Parietal lobe (tissue), 1 donor: ENCODE measurements around the gene LGI1. TPM values are rescaled to one million over a fixed set of nuclear protein-coding genes. Genes with fewer than 3 reads are reported as not detected.

Source experiments
- total RNA-seq: library from RNA; depleted of rRNA; stranded (reverse); fragments of >200 nt; gene quantifications from one replicate; pipeline ENCODE4 v1.2.3, GENCODE V29; 2014

LGI1 gene
- 60.7 TPM for total RNA-seq

GRCh38 chr10:93757801-93758507, at the start of gene LGI1:
Gene LGI1 (plus strand): TSS chr10:93757936. CDS start chr10:93758145, 209 bp downstream.

Other genes starting within 250 kb of the LGI1 start
- gene FFAR4, start 191.3 kb upstream of the LGI1 start, total RNA-seq = not detected
- 5.6 TPM for gene RBP4, start 156.7 kb upstream of the LGI1 start, total RNA-seq
- gene PDE6C, start 145.4 kb upstream of the LGI1 start, total RNA-seq = not detected
- 61.0 TPM for gene FRA10AC1, start 55.3 kb upstream of the LGI1 start, total RNA-seq
- gene SLC35G1, start 136.0 kb downstream of the LGI1 start, total RNA-seq = 11.6 TPM
- gene PLCE1, start 236.0 kb downstream of the LGI1 start, total RNA-seq = 18.2 TPM